Measurements from ENCODE around the gene CYP2B6.
"Not testable (repeated sequence)": the region's sequence is repeated elsewhere in the genome, so short reads cannot be mapped to it uniquely, and the experiment has no call there.

CYP2B6 gene

DNA sequence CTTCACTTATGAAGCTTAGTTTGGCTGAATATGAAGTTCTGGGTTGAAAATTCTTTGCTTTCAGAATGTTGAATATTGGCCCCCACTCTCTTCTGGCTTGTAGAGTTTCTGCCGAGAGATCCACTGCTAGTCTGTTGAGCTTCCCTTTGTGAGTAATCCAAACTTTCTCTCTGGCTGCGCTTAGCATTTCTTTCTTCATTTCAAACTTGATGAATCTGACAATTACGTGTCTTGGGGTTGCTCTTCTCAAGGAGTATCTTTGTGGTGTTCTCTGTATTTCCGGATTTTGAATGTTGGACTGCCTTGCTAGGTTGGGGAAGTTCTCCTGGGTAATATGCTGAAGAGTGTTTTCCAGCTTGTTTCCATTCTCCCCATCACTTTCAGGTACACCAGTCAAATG lies 21.4 kb upstream of the CYP2B6 start:
- H3K27me3 ChIP-seq (ENCODE audit: insufficient read depth, low read length, poor library complexity, severe bottlenecking); H3K9me2 ChIP-seq (replicated peaks; ENCODE audit: low read depth, low read length); H3K79me2 ChIP-seq (ENCODE audit: insufficient read depth, low read length); H2AFZ ChIP-seq (ENCODE audit: low read length); H4K20me1 ChIP-seq (ENCODE audit: insufficient read depth, low read length, poor library complexity, severe bottlenecking); H3K4me3 ChIP-seq (ENCODE audit: low read length, poor library complexity, severe bottlenecking); H3K9ac ChIP-seq (ENCODE audit: low read depth, low read length, poor library complexity, severe bottlenecking); H3K4me1 ChIP-seq (ENCODE audit: insufficient read depth, low read length, poor library complexity, severe bottlenecking); H3F3A ChIP-seq (ENCODE audit: low read depth); H3K9me3 ChIP-seq (ENCODE audit: insufficient read depth, low read depth, low read length); H3K4me2 ChIP-seq (ENCODE audit: low read depth, low read length, poor library complexity, severe bottlenecking); H3K36me3 ChIP-seq (ENCODE audit: insufficient read depth, low read length): not testable (repeated sequence)

GRCh38 chr19:40970396-40971345 lies 20.4 kb upstream of the CYP2B6 start:
- not testable (repeated sequence) for H3K27me3 ChIP-seq (ENCODE audit: insufficient read depth, low read length, poor library complexity, severe bottlenecking); H3F3A ChIP-seq (ENCODE audit: low read depth); H3K36me3 ChIP-seq (ENCODE audit: insufficient read depth, low read length); H3K79me2 ChIP-seq (ENCODE audit: insufficient read depth, low read length); H3K9me2 ChIP-seq (replicated peaks; ENCODE audit: low read depth, low read length); H2AFZ ChIP-seq (ENCODE audit: low read length); H3K4me3 ChIP-seq (ENCODE audit: low read length, poor library complexity, severe bottlenecking); H3K9me3 ChIP-seq (ENCODE audit: insufficient read depth, low read depth, low read length); H3K4me2 ChIP-seq (ENCODE audit: low read depth, low read length, poor library complexity, severe bottlenecking); H3K9ac ChIP-seq (ENCODE audit: low read depth, low read length, poor library complexity, severe bottlenecking); H3K4me1 ChIP-seq (ENCODE audit: insufficient read depth, low read length, poor library complexity, severe bottlenecking); H4K20me1 ChIP-seq (ENCODE audit: insufficient read depth, low read length, poor library complexity, severe bottlenecking)

- no peaks in the 10 kb centered on the region for H3K27me3 ChIP-seq (ENCODE audit: insufficient read depth, low read length, poor library complexity, severe bottlenecking)
- no peak overlapping the region for H3K4me3 ChIP-seq (ENCODE audit: low read length, poor library complexity, severe bottlenecking)
- no peaks in the 10 kb centered on the region for H3K9me3 ChIP-seq (ENCODE audit: insufficient read depth, low read depth, low read length)
- no peaks in the 10 kb centered on the region for H3K36me3 ChIP-seq (ENCODE audit: insufficient read depth, low read length)
- TF ChIP-seq CTCF (conservative IDR thresholded peaks at IDR 0.05; ENCODE audit: low read length) (peak; percentile 75), EZH2phosphoT487 (IDR thresholded peaks at IDR 0.05; ENCODE audit: borderline replicate concordance) (no peak)
- no peaks in the 10 kb centered on the region for H3K9me2 ChIP-seq (replicated peaks; ENCODE audit: low read depth, low read length)
- H2AFZ ChIP-seq (ENCODE audit: low read length), result no peak overlapping the region
- H3K79me2 ChIP-seq (ENCODE audit: insufficient read depth, low read length), result no peaks in the 10 kb centered on the region
- H3K4me1 ChIP-seq (ENCODE audit: insufficient read depth, low read length, poor library complexity, severe bottlenecking), result no peaks in the 10 kb centered on the region
- H3K9ac ChIP-seq (ENCODE audit: low read depth, low read length, poor library complexity, severe bottlenecking), result no peak overlapping the region
- no peaks in the 10 kb centered on the region for H4K20me1 ChIP-seq (ENCODE audit: insufficient read depth, low read length, poor library complexity, severe bottlenecking)
- H3K4me2 ChIP-seq (ENCODE audit: low read depth, low read length, poor library complexity, severe bottlenecking), result no peak overlapping the region
- H3F3A ChIP-seq (ENCODE audit: low read depth), result no peaks in the 10 kb centered on the region
These were observed 16.4 kb upstream of the CYP2B6 start for GRCh38 chr19:40974633-40975037.

DNA sequence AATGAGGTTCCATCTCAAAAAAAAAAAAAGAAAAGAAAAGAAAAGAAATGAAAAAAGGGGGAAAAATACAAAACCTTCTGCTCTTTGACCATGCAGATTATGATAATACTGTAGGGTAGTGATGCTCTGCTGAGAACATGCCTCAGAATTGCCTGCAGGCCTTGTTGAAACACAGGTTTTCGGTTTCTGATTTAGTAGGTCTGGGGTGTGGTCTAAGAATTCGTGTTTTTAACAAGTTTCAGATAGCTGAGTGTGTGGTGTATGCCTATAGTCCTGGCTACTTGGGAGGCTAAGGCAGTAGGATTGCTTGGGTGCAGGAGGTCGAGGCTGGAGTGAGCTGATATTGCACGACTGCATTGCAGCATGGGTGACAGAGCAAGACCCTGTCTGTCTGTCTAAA lies 14.9 kb upstream of the CYP2B6 start:
- Histone ChIP-seq H3K36me3 (ENCODE audit: insufficient read depth, low read length) (no peaks in the 10 kb centered on the region), H3K79me2 (ENCODE audit: insufficient read depth, low read length) (no peaks in the 10 kb centered on the region), H2AFZ (ENCODE audit: low read length) (no peak overlapping the region), H3K4me1 (ENCODE audit: insufficient read depth, low read length, poor library complexity, severe bottlenecking) (no peaks in the 10 kb centered on the region), H3K27me3 (ENCODE audit: insufficient read depth, low read length, poor library complexity, severe bottlenecking) (no peaks in the 10 kb centered on the region), H3K9ac (ENCODE audit: low read depth, low read length, poor library complexity, severe bottlenecking) (no peak overlapping the region), H3K4me3 (ENCODE audit: low read length, poor library complexity, severe bottlenecking) (no peak overlapping the region), H3K9me3 (ENCODE audit: insufficient read depth, low read depth, low read length) (no peaks in the 10 kb centered on the region), H3K9me2 (replicated peaks; ENCODE audit: low read depth, low read length) (no peaks in the 10 kb centered on the region), H3F3A (ENCODE audit: low read depth) (no peaks in the 10 kb centered on the region), H3K4me2 (ENCODE audit: low read depth, low read length, poor library complexity, severe bottlenecking) (no peak overlapping the region), H4K20me1 (ENCODE audit: insufficient read depth, low read length, poor library complexity, severe bottlenecking) (no peaks in the 10 kb centered on the region)
- TF ChIP-seq CTCF (conservative IDR thresholded peaks at IDR 0.05; ENCODE audit: low read length) (no peak), EZH2phosphoT487 (IDR thresholded peaks at IDR 0.05; ENCODE audit: borderline replicate concordance) (no peak)

Data from Loucy (cell line).